Thyroid gland (tissue), 4 donors: Measurements from ENCODE around the gene COL26A1.

Source experiments
- CTCF ChIP-seq, 6 experiments: fragments of 200-600 bp in 3 of 6; fragments of 450-650 bp in 3 of 6; sonication (generic) in 3 of 6; IDR thresholded peaks; one replicate each; pipeline ENCODE4 v1.5.1; 2016 to 2019; ENCODE audit warnings: antibody characterized with exemption in 6 of 6, mild to moderate bottlenecking in 2 of 6, inconsistent platforms in 1 of 6, moderate library complexity in 1 of 6
- POLR2A ChIP-seq, 2 donors: fragments of 450-650 bp; IDR thresholded peaks; one replicate each; pipeline ENCODE4 v1.6.1; 2017; ENCODE audit warnings: antibody characterized with exemption in 2 of 2, mild to moderate bottlenecking in 2 of 2, moderate library complexity in 1 of 2

DNA sequence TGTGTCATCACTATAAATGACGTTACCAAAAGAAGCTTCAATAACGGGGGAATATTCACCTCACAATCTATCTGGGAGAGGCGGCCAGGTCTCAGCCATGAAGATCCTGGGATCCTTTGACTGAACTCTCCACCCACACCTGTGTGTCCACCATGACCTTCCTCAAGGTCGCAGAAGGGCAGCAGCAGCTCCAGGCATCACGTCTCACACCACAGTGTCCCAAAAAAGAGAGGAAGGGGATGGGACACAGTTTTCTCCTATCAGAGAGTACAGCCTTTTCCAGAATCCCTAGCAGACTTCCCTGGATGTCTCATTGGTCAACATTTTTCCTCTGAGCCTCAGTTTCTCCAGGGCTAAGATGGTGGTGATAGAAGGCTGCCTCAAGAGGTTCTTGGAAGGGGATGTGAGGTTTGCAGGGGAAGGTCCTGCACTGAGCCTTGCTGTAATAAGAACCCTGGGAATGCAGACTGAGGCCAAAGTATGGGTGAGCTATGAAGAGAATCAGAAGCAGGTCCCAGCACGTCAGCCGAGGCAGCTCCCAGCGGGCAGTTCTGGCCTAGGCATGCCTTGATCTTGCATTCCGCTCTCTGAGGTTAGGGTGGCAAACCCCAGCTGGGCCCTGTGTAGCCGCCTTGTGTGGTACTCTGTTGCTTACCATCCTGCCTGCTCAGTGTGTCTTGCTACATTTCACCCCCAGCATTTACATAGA is 63.8 kb downstream of the COL26A1 start:
- no peak for TF ChIP-seq CTCF (IDR thresholded peaks at IDR 0.05)
- no peak for TF ChIP-seq POLR2A (IDR thresholded peaks at IDR 0.05)
